Vagina (tissue), 2 donors: ENCODE data around the gene RSKR. TPM values are rescaled to one million over a fixed set of nuclear protein-coding genes. Genes with fewer than 3 reads are reported as not detected.

Experiments used
- DNase-seq, 2 donors: peaks; one replicate each; pipeline ENCODE4 v3.0.0-alpha.2; 2017; ENCODE audit errors: extremely low spot score in 2 of 2
- H3K27ac ChIP-seq: fragments of 200-600 bp; sonication (generic); one replicate; pipeline ENCODE4 v1.5.1; 2019
- H3K27me3 ChIP-seq: fragments of 200-600 bp; sonication (generic); one replicate; pipeline ENCODE4 v1.5.1; 2019
- H3K36me3 ChIP-seq, 2 donors: fragments of 200-600 bp; sonication (generic); one replicate each; pipeline ENCODE4 v1.5.1; 2017 to 2019
- H3K4me1 ChIP-seq: fragments of 200-600 bp; sonication (generic); one replicate; pipeline ENCODE4 v1.5.1; 2019
- H3K4me3 ChIP-seq, 2 donors: fragments of 200-600 bp; sonication (generic); 1 replicate in 1 of 2; 2 replicates in 1 of 2; pipeline ENCODE4 v1.5.1; 2016 to 2019
- H3K9me3 ChIP-seq: fragments of 200-600 bp; sonication (generic); one replicate; pipeline ENCODE4 v1.5.1; 2019
- POLR2A ChIP-seq, 2 donors: fragments of 450-650 bp; IDR thresholded peaks; one replicate each; pipeline ENCODE4 v1.6.1; 2017; ENCODE audit warnings: antibody characterized with exemption in 2 of 2, mild to moderate bottlenecking in 2 of 2, moderate library complexity in 2 of 2
- POLR2AphosphoS5 ChIP-seq, 2 donors: sonication (generic); formaldehyde crosslinking; IDR thresholded peaks; one replicate each; pipeline ENCODE4 v1.9.0; 2017; ENCODE audit warnings: antibody characterized with exemption in 2 of 2, mild to moderate bottlenecking in 2 of 2, low read depth in 1 of 2; ENCODE audit not compliant: insufficient read depth in 1 of 2
- intact Hi-C: fragments of 100-400 bp; cut with DNase I; formaldehyde crosslinking; loops from one replicate; pipeline ENCODE4 v1.15.1; 2023
- total RNA-seq: library from RNA; depleted of rRNA; stranded (reverse); fragments of >200 nt; gene quantifications from one replicate; pipeline ENCODE4 v1.2.3, GENCODE V29; 2016
- TF ChIP-seq, protein P1 (sequence below), 3 experiments: fragments of 450-650 bp in 2 of 3; fragments of 200-600 bp in 1 of 3; sonication (generic) in 1 of 3; IDR thresholded peaks; one replicate each; pipeline ENCODE4 v1.5.1; 2017 to 2019; ENCODE audit warnings: antibody characterized with exemption in 3 of 3, mild to moderate bottlenecking in 2 of 3, moderate library complexity in 2 of 3

The RSKR gene
- total RNA-seq, 1 donor from 2014 or later = 21.6 TPM

DNA sequence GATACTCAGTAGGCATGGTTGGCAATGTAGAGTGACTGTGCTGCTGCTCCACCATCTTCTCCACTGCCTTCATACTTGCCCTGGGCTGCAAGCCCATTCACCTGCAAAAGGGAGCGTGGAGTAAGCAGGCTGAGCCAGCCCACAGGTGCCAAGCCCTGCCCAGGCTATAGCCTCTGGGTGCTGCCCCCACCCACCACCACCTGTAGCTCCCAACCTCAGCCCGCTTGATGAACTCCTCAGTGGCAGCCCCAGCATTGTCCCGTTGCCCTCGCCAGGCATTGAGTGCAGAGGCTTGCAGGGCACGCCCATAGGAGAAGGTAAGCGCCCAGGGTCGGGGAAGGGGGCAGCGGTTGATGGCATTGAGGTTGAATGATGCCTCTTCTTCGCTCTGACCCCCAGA lies 40.5 kb downstream of the RSKR start:
- no peak for TF ChIP-seq POLR2AphosphoS5 (IDR thresholded peaks at IDR 0.05; ENCODE audit: insufficient read depth in 1 of 2, low read depth in 1 of 2)

DNA sequence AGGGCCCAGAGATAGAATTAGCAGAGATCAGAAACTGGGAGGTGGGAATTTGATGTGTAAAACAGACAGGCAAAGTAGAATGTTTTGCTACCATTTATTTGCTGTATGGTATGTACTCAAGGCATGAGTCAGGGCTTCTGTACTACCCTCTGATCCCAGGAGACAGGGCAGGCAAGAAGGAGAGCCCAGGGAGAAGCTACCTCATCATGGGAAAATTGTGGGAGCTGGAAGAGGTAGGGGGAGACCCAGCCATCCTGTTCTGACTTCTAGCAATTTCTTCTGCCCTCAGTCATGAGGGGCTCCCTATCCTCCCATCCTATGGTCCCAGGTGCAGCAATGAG lies 41.0 kb downstream of the RSKR start:
- peaks cover 33% of the 10 kb centered on the region for H3K4me1 ChIP-seq
- DNase-seq = no peak
- intact Hi-C loops = no loop called here

More for the DNA sequence above, 40.5 kb downstream of the RSKR start:
- intact Hi-C loops = no loop called here
- no peak for DNase-seq
- Histone ChIP-seq H3K9me3 (no peaks in the 10 kb centered on the region), H3K27me3 (no peaks in the 10 kb centered on the region), H3K4me1 (peaks cover 33% of the 10 kb centered on the region), H3K27ac (no peak overlapping the region), H3K36me3 (no peaks in the 10 kb centered on the region), H3K4me3 (no peak overlapping the region)

DNA sequence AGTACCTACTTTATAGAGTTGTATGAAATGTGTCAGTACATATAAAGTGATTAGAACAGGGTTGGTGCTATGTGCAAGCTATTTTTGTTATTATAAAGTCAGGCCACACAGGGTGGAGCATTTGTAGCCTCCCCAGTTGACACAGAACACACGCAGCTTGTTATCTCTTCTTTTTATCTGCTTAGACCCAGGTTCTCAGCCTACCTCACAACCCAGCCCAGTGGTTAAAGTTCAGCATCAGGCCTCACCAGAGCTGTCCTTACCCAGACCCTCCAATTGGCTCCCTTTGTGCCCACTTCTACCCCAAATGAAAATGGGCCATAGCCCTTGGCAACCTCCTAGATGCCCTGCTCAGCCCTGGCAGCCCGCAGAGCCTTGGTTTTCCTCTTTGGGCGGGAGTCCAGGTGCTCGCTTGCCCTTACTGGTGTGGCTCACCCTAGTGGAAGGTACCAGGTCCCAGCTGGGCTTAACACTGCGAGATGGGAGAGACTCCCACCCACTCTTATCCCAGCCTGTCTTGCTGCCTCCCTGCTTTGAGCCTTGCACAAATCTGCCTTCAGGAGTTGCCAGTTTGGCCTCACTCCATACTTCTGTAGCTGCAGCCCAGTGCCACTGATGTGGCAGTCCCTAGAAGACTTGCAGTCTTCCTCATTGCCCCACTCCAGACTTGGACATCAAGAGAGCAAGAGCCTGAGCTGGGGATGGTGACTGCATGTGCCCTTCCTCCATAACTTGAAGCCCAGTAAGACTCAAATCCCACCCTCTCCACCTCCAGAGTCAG lies 41.5 kb downstream of the RSKR start:
- no peak for DNase-seq
- TF ChIP-seq POLR2AphosphoS5 (IDR thresholded peaks at IDR 0.05; ENCODE audit: insufficient read depth in 1 of 2, low read depth in 1 of 2) (no peak), POLR2A (IDR thresholded peaks at IDR 0.05) (no peak)
- TF ChIP-seq, protein P1, sequence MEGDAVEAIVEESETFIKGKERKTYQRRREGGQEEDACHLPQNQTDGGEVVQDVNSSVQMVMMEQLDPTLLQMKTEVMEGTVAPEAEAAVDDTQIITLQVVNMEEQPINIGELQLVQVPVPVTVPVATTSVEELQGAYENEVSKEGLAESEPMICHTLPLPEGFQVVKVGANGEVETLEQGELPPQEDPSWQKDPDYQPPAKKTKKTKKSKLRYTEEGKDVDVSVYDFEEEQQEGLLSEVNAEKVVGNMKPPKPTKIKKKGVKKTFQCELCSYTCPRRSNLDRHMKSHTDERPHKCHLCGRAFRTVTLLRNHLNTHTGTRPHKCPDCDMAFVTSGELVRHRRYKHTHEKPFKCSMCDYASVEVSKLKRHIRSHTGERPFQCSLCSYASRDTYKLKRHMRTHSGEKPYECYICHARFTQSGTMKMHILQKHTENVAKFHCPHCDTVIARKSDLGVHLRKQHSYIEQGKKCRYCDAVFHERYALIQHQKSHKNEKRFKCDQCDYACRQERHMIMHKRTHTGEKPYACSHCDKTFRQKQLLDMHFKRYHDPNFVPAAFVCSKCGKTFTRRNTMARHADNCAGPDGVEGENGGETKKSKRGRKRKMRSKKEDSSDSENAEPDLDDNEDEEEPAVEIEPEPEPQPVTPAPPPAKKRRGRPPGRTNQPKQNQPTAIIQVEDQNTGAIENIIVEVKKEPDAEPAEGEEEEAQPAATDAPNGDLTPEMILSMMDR (IDR thresholded peaks at IDR 0.05) = no peak
- intact Hi-C loops = no loop called here
- no peaks in the 10 kb centered on the region for H3K36me3 ChIP-seq
- peak overlapping the region; percentile 72 to 99 for H3K4me3 ChIP-seq
- H3K27ac ChIP-seq = peak overlapping the region; percentile 90
- no peaks in the 10 kb centered on the region for H3K27me3 ChIP-seq
- H3K4me1 ChIP-seq = peaks cover 31% of the 10 kb centered on the region
- H3K9me3 ChIP-seq = no peaks in the 10 kb centered on the region

More for the DNA sequence above, 41.0 kb downstream of the RSKR start:
- Histone ChIP-seq H3K4me3 (no peak overlapping the region), H3K36me3 (no peaks in the 10 kb centered on the region), H3K27ac (no peak overlapping the region), H3K9me3 (no peaks in the 10 kb centered on the region), H3K27me3 (no peaks in the 10 kb centered on the region)
- no peak for TF ChIP-seq POLR2AphosphoS5 (IDR thresholded peaks at IDR 0.05; ENCODE audit: insufficient read depth in 1 of 2, low read depth in 1 of 2)
- TF ChIP-seq, protein P1 (IDR thresholded peaks at IDR 0.05) = no peak
- no peak for TF ChIP-seq POLR2A (IDR thresholded peaks at IDR 0.05)

DNA sequence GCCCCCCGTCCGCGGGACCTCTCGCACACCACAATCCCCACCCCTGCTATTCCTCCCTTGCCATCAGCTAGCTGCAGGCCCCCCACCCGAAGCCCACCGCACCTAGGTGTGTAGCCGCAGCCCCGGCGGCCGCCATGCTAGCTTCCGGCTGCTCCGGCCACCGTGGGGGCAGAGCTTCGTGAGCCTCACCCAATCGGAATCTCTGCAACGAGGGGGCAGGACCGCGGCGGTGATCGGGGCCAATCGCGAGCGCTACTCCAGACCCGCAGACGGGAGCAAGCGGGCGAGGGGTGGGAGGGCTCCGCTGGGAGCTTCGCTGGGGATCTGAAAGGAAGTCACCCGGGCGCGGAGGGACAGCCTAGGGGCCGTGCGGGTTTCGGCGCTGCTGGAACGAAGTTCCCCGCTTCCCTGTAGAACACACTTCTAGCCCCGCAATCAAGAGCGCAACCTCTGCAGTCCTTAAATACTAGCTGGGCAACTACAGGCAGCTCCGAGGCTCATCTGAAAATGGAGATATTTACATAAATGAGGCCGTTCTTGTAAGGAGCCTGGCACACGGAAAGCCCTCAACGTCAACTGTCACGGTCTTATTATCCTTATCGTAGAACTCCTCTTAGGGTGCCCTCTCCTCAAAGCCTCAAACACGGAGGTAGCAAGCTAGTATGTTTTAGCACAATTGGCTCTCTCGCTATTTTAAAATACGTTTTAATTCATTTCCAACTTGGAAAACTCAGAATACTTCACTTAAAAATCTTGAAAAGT lies 42.4 kb downstream of the RSKR start, which contains the start of gene PIGS:
Gene PIGS, minus strand, starts transcription at position 164 of the 762 bp plus-strand sequence. Its CDS starts 28 bp downstream, at position 136.
- peaks cover 25% of the 10 kb centered on the region for H3K4me1 ChIP-seq

DNA sequence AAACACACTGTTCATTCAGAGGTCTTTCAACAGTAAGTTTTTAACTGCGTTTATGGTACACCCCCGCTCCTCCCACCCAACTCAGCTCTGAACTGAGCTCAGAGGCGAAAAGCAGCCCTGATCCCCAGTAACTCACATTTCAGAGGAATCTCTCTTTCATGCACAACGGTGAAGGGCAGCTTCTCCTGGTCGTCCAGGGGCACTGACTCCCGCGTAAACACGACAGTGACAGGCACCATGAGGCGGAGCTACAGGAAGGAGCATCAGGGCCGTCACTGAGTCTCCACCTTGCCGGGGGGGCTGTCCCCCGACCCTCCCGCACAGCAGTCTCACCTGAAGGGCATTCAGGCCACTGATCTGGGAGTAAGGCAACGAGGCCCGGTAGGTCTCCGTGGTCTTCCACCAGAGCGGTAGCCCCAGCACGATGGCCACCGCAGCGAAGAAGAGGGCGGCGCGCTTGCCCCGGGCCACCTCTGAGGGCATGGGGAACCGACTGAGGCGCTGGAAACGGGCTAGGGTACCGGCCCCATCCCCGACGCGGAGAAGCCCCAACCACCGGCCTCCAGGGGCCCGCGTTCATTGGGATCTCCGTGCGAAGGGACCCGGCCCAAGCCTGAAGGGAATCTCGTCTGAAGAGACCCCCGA lies 43.1 kb downstream of the RSKR start:
- no peak for DNase-seq

More for the DNA sequence above, 42.4 kb downstream of the RSKR start, which contains the start of gene PIGS:
- H3K27me3 ChIP-seq = no peaks in the 10 kb centered on the region
- no peaks in the 10 kb centered on the region for H3K36me3 ChIP-seq
- TF ChIP-seq POLR2A (IDR thresholded peaks at IDR 0.05) = peak; percentile 21 to 60
- TF ChIP-seq, protein P1 (IDR thresholded peaks at IDR 0.05) = no peak
- peak; percentile 88 to 91 for TF ChIP-seq POLR2AphosphoS5 (IDR thresholded peaks at IDR 0.05; ENCODE audit: insufficient read depth in 1 of 2, low read depth in 1 of 2)
- intact Hi-C loops = no loop called here
- peak within 1 kb of the TSS; percentile 90 for H3K27ac ChIP-seq
- peak in 1 of 2 donors; percentile 95 for DNase-seq
- H3K4me3 ChIP-seq = peak within 1 kb of the TSS; percentile 72 to 99
- H3K9me3 ChIP-seq = no peaks in the 10 kb centered on the region

More for the DNA sequence above, 43.1 kb downstream of the RSKR start:
- Histone ChIP-seq H3K4me3 (peak overlapping the region; percentile 72 to 99), H3K9me3 (no peaks in the 10 kb centered on the region), H3K27ac (peak overlapping the region; percentile 90), H3K36me3 (no peaks in the 10 kb centered on the region), H3K4me1 (peaks cover 22% of the 10 kb centered on the region), H3K27me3 (no peaks in the 10 kb centered on the region)
- TF ChIP-seq POLR2A (IDR thresholded peaks at IDR 0.05) = no peak
- TF ChIP-seq, protein P1 (IDR thresholded peaks at IDR 0.05) = no peak
- TF ChIP-seq POLR2AphosphoS5 (IDR thresholded peaks at IDR 0.05; ENCODE audit: insufficient read depth in 1 of 2, low read depth in 1 of 2) = no peak
- intact Hi-C loops = no loop called here
